IPS DF 19.7 (cell line): ENCODE measurements around the gene BIRC5.

Source experiments
- DNase-seq: peaks from one replicate; pipeline ENCODE4 v3.0.0-alpha.2; 2013; ENCODE audit warnings: low read depth, low spot score

BIRC5 gene

DNA sequence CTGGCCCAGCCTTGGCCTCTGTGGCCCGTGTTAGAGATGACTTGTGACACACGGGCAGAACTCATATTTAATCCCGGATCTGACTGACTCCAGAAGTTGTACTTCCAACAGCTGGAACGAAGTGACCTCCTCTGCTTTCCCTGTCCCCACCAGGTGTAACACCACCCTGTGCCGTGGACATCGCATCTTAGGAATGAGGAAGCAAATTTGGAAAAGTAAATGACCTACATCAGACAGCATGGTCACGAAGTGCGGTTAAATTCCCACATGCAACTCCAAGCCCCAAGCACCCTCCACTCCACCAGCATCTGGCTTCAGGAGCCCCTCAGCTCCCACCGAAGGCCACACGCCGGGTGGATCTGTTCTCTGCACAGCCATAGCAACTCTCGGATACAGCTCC is 30.1 kb upstream of the BIRC5 start:
- no peak for DNase-seq

DNA sequence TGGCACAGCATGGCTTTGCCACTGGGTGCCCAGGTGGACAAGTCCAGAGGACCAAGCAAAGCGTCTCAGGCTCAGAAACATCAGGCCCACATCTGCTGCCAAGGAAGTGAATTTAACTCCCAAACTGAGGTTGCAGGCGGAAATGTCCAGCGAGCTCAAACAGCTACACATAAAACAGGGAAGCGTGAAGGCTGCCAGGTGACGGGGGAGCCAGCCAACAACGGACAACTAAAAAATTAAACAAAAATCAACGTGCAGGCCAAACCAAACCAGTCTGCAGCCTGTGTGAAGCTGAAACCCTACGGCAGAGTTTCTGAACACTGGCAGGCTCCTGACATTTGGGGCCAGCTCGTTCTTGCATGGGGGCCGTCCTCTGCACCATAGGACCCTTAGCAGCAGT is 29.7 kb upstream of the BIRC5 start:
- DNase-seq: no peak

DNA sequence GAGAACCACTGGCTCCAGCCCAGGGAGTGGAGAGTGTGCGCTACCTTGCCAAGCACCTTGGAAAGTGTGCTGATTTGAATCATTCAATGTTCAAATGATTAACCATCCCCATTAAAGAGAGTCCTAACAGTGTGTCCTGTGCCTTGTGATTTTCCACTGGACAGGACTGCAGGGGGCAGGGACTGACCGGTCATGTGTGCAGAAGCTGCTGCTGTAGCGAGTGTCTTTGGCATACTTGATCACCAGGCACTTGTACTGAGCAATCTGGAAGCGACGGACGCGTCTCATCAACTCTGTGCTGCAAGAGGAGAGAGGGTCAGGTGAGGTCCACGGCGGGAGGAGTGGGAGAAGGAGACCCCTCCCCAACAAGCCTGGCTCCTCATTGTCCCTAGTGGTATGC is 29.2 kb upstream of the BIRC5 start:
- no peak for DNase-seq

DNA sequence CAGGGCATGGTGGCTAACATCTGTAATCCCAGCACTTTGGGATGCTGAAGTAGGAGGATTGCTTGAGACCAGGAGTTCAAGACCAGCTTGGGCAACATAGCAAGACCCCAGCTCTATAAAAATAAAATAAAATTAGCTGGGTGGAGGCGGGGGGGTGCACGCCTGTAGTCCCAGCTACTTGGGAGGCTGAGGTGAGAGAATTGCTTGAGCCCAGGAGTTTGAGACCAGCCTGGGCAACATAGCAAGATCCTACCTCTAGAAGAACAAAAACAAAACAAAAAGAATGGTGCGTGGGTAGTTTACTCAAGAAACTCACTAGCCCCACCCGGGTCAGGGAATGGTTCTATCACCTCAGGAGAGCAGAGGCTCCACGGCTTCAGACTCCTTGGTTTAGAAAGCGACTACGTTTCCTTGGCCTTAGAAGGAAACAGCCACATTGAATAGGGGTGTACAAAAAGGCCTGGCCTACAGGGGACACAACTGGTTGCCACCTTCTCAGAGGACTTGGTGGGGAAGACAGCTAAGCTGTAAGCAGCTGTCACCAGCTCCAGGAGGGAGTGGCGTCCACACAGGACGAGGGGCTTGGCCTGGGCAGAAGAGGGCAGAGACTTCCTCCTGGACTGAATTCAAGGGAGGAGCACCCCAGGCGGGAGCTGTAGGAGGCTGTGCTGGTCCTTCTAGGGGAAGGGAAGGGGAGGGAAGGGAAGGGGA is 27.9 kb upstream of the BIRC5 start:
- no peak for DNase-seq

DNA sequence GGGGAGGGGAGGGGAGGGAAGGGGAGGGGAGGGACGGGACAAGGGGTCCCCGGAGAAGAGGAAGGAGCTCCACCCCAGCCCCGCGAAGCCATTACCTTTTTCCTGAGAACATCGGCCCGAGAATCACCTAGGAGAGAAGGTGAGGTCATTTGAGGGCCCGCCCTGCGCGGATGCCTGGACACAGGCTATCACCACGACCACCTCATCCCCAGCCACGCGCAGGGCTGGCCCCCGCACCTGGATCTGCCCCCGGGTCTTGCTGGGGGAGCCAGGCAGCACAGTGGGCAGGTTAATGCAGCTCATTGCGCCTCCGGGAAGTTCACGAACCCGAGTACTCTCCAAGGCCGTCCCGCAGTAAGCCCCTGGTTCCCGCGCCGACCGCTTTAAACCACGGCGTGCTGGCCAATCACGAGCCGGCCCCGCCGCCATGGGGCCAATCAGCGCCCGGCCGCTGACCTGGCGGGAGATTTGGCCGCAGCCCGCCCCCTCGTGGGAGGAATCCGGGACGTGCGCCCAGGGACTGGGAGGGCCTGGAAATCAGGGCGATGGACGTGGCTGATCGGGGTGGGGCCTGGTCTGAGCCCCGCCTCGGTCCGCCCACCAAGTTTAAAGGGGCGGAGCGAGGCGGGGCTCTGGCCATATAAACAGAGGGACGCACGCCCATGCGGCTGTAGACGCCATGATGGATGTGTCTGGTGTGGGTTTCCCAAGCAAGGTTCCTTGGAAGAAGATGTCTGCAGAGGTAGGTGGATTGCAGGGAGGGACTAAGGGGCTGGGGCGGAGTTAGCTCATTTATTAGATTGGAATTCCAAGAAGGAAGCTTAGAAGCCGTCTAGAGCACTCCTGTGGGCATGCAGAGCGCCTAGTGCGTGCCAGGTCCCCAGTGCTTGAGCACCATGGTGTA is 27.1 kb upstream of the BIRC5 start, which contains the start of the genes AFMID and TK1:
Gene AFMID (plus strand): TSS at position 671 of the 904 bp plus-strand sequence. CDS start 9 bp downstream, at position 680.
Gene TK1 (minus strand): TSS at position 361 of the 904 bp plus-strand sequence. CDS start 58 bp downstream, at position 303.
- peak; percentile 88 for DNase-seq

DNA sequence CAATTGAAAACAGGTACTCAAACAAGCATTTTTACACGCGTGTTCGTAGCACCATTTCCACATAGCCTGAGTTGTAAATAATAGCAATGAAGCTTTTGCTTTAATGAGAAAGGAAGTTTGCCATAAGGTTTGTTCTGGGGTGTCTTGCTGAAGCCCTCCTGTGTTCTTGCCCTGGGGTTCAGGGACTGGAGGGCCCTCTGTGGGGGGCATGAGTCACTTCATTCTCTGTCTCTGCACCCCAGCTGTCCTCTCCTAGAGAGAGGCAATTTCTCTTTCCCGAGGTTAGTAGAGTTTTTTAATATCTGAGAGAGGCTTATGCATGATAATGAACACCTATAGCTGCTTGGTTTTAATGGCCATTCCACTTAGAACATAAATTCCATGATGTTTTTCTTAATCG is 17.3 kb upstream of the BIRC5 start:
- DNase-seq: no peak

DNA sequence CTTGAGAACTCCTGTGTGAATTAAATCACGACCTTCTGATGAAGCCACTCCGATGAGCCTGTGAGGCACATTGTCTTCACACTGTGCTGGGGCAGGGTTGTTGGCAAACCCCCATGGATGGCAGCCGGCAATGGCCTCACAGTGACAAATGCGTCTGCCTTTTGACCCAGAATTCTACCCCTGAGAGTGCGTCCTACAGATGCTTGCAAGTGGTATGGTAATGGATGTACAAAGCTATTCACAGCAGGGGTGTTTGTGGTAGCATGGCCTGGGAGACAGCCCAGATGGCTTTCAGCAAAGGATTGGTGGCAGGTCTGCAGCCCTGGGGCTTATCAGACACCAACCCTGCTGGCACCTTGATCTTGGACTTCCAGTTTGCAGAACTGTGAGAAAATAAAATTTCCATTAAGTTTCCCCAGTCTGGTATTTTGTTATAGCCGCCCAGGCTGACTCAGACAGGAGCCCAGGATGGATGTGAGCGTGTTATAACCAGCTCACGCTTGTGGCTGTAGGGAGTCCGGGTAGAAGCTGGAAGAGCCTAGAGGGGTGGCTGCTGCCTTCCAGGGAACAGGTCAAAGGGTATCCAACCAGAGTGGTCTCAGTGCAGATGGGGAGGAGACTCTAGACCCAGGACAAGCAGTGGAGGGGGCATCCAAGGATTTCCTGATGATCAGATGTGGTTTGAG is 16.8 kb upstream of the BIRC5 start:
- DNase-seq: no peak

DNA sequence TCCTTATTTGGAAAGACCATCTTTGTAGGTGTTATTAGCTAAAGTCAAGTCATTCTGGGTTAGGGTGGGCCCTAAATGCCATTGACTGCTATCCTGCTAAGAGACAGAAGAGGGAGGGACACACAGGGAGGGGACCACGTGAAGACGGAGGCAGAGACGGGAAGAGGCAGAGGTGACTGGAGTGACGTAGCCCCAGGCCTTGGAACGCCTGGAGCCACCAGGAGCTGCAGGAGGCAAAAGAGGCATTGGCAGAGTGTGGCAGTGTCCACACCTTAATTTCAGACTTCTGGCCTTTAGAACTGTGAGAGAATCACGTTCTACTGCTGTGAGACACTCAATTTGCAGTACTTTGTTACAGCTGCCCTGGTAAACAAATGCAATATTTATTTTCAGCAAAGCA is 13.6 kb upstream of the BIRC5 start:
- no peak for DNase-seq

DNA sequence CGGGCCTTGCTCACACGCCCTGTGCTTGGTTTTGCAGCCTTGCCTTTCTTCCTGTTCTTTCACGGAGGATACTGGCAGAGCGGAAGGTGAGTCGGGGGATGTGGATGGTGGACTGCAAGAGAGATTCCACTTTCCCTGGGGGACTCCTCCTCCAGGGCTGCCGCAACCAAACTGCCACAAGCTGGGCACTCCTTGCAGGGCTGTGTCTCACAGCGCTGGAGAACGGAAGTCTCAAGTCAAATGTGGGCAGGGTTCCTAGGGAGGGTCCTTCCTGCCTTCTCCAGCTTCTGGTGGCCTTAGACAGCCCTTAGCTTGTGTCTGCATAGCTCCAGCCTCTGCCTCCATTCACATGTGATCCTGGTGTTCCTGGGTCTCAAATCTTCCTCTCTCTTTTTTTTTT is 11.4 kb upstream of the BIRC5 start:
- DNase-seq: no peak

DNA sequence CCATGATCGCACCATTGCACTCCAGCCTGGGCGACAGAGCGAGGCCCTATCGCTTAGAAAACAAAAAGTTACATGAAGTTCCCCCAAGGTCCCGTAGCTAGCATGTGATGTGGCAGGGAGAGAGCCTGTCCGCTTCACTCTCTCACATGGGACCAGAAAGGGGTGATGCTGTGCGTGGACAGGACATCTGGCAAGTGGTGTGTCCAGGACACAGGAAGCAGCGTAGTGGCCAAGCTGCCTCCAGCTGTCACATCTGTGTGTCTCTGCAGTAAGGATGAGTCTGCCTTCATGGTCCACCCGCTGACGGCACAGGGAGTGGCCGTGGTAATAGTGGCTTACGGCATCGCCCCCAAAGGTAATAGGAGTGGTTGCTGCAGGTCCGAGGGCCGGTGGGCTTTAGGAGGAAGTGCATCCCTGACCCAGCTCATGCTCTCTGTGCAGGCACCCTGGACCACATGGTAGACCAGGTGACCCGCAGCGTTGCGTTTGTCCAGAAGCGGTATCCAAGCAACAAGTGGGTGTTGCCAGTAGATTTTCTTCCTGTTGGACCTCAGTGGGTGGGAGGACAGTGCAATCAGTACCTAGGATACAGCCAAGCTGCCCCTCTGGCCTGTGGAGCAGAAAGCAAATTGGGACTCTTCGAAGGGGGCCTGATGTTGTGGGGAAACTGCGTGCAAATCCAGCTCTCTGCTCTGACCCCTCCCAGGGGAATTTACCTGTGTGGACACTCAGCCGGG is 9.5 kb upstream of the BIRC5 start:
- no peak for DNase-seq

DNA sequence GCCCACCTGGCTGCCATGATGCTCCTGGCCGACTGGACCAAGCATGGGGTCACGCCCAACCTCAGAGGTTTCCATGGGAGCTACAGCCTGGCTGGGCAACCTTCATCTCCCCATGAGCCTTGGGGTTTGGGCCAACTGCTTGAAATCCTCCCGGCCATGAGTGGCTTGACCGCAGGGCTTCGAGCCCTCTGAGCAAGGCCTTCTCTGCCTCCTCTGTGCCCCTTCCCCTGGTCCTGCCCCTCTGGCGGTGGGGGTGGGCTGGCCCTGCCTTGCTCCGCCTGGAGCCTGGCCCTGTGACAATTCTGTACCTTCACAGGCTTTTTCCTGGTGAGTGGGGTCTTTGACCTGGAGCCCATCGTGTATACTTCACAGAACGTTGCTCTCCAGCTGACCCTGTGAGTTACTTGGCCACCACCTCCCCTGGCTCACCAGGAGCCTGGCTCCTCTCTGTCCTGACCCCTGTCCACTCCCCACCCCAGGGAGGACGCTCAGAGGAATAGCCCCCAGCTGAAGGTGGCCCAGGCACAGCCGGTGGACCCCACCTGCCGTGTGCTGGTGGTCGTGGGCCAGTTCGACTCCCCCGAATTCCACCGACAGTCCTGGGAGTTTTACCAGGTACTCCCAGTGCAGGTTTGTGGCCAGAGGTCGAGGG is 8.8 kb upstream of the BIRC5 start:
- no peak for DNase-seq

DNA sequence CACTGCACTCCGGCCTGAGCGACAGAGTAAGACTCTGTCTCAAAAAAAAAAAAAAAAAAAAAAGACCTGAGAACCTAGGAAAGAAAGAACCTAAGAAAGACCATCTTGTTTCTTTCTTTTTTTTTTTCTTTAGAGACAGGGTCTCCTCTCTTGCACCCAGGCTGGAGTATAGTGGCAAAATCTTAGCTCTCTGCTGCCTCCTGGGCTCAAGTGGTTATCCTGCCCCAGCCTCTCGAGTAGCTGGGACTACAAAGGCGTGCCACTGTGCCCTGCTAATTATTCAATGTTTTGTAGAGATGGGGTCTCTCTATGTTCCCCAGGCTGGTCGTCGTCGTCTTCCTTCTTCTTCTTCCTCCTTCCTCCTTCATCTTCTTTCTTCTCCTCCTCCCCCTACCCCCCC is 7.8 kb upstream of the BIRC5 start:
- DNase-seq: no peak

DNA sequence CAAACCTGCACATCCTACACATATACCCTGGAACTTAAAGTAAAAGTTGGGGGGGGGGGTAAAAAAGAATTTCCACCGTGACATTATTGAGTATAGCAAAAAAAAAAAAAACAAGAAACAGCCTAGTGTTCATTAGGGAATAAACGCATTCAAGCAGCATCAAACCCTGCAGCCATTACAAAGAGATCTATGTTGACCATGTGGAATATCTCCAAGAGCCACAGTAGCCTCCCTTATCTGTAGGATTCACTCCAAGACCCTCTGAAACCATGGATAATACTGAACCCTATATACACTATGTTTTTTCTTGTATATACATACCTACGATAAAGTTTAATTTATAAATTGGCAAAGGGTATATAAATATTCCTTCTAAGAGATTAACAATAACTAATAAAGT is 5.6 kb upstream of the BIRC5 start:
- DNase-seq: no peak

DNA sequence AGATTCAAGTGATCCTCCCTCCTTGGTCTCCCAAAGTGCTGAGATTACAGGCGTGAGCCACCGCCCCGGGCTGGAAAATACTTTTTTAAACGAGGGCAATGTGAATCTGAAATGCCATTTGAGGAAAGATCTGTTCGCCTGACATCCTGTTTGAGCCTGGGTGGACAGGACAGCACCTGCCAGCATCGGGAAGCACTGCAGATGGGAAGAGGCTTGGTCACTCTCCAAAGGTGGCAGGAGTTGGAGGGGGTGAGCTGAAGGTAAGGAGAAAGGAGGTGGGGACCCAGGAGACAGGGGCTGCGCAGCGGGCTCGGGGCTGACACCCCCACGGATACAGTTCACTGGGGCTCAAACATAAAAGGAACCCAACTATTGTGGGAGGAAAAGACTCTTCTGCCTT is 3.9 kb upstream of the BIRC5 start:
- DNase-seq: no peak

DNA sequence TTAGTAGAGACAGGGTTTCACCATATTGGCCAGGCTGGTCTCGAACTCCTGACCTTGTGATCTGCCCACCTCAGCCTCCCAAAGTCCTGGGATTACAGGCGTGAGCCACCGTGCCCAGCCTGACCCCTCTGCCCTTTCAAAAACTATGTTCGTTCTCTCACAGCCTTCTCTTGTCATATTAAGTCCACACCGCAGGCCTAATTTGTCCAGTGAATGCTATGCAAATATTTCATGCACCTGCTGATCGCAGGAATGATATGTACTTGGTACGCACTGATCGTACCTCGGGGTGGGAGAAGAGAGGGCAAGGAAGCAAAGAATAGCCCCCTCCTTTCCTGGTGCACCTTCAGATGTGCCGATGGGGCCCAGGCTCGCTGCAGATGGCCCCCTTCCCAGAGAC is 3.0 kb upstream of the BIRC5 start:
- DNase-seq: no peak

DNA sequence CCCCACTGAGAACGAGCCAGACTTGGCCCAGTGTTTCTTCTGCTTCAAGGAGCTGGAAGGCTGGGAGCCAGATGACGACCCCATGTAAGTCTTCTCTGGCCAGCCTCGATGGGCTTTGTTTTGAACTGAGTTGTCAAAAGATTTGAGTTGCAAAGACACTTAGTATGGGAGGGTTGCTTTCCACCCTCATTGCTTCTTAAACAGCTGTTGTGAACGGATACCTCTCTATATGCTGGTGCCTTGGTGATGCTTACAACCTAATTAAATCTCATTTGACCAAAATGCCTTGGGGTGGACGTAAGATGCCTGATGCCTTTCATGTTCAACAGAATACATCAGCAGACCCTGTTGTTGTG is 631 bp downstream of the BIRC5 start:
- DNase-seq: no peak

DNA sequence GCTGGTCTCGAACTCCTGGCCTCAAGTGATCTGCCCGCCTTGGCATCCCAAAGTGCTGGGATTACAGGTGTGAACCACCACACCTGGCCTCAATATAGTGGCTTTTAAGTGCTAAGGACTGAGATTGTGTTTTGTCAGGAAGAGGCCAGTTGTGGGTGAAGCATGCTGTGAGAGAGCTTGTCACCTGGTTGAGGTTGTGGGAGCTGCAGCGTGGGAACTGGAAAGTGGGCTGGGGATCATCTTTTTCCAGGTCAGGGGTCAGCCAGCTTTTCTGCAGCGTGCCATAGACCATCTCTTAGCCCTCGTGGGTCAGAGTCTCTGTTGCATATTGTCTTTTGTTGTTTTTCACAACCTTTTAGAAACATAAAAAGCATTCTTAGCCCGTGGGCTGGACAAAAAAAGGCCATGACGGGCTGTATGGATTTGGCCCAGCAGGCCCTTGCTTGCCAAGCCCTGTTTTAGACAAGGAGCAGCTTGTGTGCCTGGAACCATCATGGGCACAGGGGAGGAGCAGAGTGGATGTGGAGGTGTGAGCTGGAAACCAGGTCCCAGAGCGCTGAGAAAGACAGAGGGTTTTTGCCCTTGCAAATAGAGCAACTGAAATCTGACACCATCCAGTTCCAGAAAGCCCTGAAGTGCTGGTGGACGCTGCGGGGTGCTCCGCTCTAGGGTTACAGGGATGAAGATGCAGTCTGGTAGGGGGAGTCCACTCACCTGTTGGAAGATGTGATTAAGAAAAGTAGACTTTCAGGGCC is 5.5 kb downstream of the BIRC5 start:
- DNase-seq: peak; percentile 71

DNA sequence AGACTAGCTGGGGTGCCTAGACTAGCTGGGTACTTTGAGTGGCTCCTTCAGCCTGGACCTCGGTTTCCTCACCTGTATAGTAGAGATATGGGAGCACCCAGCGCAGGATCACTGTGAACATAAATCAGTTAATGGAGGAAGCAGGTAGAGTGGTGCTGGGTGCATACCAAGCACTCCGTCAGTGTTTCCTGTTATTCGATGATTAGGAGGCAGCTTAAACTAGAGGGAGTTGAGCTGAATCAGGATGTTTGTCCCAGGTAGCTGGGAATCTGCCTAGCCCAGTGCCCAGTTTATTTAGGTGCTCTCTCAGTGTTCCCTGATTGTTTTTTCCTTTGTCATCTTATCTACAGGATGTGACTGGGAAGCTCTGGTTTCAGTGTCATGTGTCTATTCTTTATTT is 9.0 kb downstream of the BIRC5 start:
- no peak for DNase-seq

DNA sequence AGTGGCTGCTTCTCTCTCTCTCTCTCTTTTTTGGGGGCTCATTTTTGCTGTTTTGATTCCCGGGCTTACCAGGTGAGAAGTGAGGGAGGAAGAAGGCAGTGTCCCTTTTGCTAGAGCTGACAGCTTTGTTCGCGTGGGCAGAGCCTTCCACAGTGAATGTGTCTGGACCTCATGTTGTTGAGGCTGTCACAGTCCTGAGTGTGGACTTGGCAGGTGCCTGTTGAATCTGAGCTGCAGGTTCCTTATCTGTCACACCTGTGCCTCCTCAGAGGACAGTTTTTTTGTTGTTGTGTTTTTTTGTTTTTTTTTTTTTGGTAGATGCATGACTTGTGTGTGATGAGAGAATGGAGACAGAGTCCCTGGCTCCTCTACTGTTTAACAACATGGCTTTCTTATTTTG is 9.7 kb downstream of the BIRC5 start:
- no peak for DNase-seq
